ENCODE data around the gene HOXA3. TPM values are rescaled to one million over a fixed set of nuclear protein-coding genes. Genes with fewer than 3 reads are reported as not detected.

HOXA3 gene
- total and polyA plus RNA-seq, 10 donors: 0.51 to 6.1 (median 1.7) TPM

DNA sequence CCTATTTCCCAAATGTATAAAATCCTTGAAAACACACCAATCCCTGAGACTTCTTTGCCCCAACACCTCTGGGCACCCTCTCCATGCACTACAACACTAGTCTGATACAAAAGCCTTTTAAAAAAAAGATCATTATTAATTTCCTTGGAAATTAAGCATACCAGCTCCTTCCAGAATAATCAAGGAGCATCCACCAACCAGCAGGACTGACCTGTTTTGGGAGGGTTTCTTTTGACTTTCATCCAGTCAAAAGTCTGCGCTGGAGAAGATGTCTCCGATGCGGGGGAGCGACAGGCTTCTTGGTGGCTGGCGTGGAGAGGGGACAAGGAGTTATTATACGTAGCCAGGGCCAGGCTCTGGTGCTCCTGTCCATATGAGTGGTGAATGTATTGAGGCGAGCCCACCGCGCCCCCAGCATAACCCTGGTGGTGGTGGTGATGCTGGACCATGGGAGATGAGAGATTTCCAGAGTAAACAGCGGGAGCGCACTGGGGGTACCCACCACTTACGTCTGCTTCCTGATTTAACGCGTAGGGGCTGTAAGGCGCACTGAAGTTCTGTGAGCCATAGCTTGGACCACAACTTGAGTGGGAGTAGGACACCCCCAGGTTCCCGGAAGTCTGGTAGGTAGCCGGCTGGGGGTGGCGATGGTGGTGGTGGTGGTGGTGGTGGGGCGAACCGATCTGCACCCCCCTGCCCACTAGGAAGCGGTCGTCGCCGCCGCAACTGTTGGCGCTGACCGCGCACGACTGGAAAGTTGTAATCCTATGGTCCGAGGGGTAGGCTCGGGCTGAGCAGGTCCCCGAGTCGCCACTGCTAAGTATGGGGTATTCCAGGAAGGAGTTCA is 57.1 kb downstream of the HOXA3 start:
- intact Hi-C loops (cut with DNase I; ENCODE audit: low total_unique reads): loop anchor here (10.0 kb wide), 1 partner anchor 240 kb away; no protein-coding TSS in a partner anchor
- Histone ChIP-seq H3K27me3 (replicated peaks in 1 of 7) (peaks cover 0 to 99% (median 12%) of the 10 kb centered on the region in 7 donors), H3K4me1 (peaks cover 21 to 60% (median 43%) of the 10 kb centered on the region in 6 donors), H3K4me3 (peak overlapping the region; percentile 70 to 97 (median 92)), H3K36me3 (peaks cover 0 to 15% (median 0%) of the 10 kb centered on the region in 6 donors), H3K9me3 (no peaks in the 10 kb centered on the region), H3K27ac (peak overlapping the region in 7 of 8 donors; percentile 89 to 97 (median 94))
- TF ChIP-seq POLR2AphosphoS5 (IDR thresholded peaks at IDR 0.05) (no peak), POLR2A (IDR thresholded peaks at IDR 0.05) (no peak)
- TF ChIP-seq, protein P1, sequence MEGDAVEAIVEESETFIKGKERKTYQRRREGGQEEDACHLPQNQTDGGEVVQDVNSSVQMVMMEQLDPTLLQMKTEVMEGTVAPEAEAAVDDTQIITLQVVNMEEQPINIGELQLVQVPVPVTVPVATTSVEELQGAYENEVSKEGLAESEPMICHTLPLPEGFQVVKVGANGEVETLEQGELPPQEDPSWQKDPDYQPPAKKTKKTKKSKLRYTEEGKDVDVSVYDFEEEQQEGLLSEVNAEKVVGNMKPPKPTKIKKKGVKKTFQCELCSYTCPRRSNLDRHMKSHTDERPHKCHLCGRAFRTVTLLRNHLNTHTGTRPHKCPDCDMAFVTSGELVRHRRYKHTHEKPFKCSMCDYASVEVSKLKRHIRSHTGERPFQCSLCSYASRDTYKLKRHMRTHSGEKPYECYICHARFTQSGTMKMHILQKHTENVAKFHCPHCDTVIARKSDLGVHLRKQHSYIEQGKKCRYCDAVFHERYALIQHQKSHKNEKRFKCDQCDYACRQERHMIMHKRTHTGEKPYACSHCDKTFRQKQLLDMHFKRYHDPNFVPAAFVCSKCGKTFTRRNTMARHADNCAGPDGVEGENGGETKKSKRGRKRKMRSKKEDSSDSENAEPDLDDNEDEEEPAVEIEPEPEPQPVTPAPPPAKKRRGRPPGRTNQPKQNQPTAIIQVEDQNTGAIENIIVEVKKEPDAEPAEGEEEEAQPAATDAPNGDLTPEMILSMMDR (IDR thresholded peaks at IDR 0.05 in 8 of 11, conservative IDR thresholded peaks at IDR 0.05 in 3 of 11): no peak
- WGBS, 5 donors: 5 to 15% (median 9%) methylated on average over 17 to 33 of the region's 33 CpGs
- DNase-seq: no peak

DNA sequence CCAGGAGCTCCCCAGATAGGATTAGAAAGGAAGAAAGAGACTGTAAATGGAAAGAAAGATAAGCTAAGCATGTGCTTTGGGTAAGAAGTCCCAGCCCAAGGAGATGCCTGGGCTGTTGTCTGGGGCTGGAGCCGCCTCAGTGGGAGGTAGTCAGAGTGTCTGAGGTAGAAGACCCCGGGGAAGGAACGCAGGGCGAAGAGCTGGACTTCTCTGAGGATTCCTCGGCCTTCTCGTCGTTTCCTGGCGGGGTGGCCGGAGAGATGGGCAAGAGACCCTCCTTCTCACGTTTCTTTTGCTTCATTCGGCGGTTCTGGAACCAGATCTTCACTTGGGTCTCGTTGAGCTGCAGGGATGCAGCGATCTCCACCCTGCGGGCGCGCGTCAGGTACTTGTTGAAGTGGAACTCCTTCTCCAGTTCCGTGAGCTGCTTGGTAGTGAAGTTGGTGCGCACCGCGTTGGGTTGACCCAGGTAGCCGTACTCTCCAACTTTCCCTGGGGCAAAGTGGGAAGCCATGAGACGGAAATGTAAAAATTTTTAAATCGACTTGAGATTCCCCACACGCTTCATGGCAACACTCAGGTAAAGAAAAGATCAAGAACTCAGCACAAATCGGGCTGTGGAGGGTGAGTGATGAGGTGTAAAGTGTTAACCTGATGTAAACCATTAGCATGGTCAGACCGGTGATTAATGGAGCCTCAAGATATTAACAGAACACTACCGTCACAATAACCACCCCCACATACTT is 57.9 kb downstream of the HOXA3 start:
- TF ChIP-seq POLR2AphosphoS5 (IDR thresholded peaks at IDR 0.05) (no peak), POLR2A (IDR thresholded peaks at IDR 0.05) (no peak)
- TF ChIP-seq, protein P1 (IDR thresholded peaks at IDR 0.05 in 8 of 11, conservative IDR thresholded peaks at IDR 0.05 in 3 of 11): no peak

DNA sequence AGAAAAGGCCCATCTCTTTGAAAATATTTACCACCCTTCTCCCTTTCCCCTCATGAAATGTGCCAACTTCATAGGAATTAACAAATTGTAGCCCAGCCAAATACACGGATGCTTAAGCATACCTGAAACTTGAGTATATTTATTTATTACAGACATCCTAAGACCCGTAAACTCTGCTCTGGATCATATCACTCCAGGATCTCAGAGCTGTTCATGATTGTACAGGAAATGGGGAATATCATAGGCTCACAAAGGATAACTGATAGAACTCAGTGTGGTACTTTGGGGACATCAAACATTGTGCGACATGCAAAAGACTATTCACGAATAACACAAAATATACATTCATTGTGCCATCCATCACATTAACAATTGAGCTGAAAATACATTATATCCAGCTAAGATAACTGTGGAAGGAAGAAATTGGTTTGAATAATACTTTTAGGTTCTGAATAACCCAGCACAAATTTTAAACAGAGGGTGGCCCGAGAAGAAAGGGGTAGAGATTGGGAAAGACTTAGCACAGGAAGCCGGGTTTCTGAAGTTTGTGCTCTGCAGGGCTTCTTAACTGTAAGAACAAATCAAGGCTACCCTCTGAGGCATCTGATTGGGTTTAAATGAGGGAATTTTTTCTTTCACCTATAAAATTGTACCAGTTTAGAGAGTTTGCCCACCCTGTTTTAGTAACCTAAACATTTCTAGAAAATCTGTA is 59.0 kb downstream of the HOXA3 start:
- no peak for DNase-seq
- Histone ChIP-seq H3K9me3 (no peaks in the 10 kb centered on the region), H3K4me3 (no peak overlapping the region), H3K27me3 (replicated peaks in 1 of 7) (peaks cover 0 to 100% (median 19%) of the 10 kb centered on the region in 7 donors), H3K36me3 (no peaks in the 10 kb centered on the region), H3K27ac (no peak overlapping the region), H3K4me1 (peaks cover 14 to 46% (median 30%) of the 10 kb centered on the region in 6 donors)
- TF ChIP-seq, protein P1 (IDR thresholded peaks at IDR 0.05 in 8 of 11, conservative IDR thresholded peaks at IDR 0.05 in 3 of 11): no peak
- TF ChIP-seq POLR2AphosphoS5 (IDR thresholded peaks at IDR 0.05) (no peak), POLR2A (IDR thresholded peaks at IDR 0.05) (no peak)
- 55 to 82% (median 65%) methylated on average over 6 of the region's 6 CpGs for WGBS, 5 donors
- intact Hi-C loops (cut with DNase I; ENCODE audit: low total_unique reads): loop anchor here (10.0 kb wide), 1 partner anchor 239 kb away; no protein-coding TSS in a partner anchor

More for the DNA sequence above, 57.9 kb downstream of the HOXA3 start:
- Histone ChIP-seq H3K4me3 (peak overlapping the region in 2 of 8 donors; percentile 92 to 97), H3K36me3 (peaks cover 0 to 7% (median 0%) of the 10 kb centered on the region in 6 donors), H3K27ac (no peak overlapping the region), H3K27me3 (replicated peaks in 1 of 7) (peaks cover 0 to 100% (median 12%) of the 10 kb centered on the region in 7 donors), H3K9me3 (no peaks in the 10 kb centered on the region), H3K4me1 (peaks cover 21 to 52% (median 39%) of the 10 kb centered on the region in 6 donors)
- 51 to 70% (median 53%) methylated on average over 29 of the region's 29 CpGs for WGBS, 5 donors
- intact Hi-C loops (cut with DNase I; ENCODE audit: low total_unique reads): loop anchor here (10.0 kb wide), 1 partner anchor 240 kb away; no protein-coding TSS in a partner anchor
- no peak for DNase-seq

All from spleen (tissue), 11 donors.